ENCODE data around the gene C20orf204. TPM values are rescaled to one million over a fixed set of nuclear protein-coding genes. Genes with fewer than 3 reads are reported as not detected.

C20orf204 gene
- total and polyA plus RNA-seq, 9 of the 15 experiments (the other 6 are each of a cell fraction or from before 2014, with no cell fraction given), result 0.11 to 1.1 (median 0.36) TPM; not detected in 2

DNA sequence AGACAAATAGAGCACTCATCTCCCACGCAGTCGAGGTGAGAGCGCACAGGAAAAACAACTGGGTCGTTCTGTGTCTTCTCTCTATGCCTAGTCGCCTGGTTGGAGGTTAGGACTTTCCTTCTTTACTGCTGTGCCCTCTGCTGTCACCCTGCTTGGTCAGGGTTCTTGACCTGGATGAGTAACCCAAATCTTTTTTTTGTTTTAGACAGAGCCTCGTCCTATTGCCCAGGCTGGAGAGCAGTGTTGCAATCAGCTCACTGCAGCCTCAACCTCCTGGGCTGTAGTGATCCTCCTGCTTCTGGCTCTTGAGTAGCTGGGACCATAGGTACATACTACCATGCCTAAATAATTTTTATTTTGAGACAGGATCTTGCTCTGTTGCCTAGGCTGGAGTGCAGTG, 30.6 kb upstream of the C20orf204 start:
- no TSS peak for BruUV-seq (replicated peaks)
- ATAC-seq, result no peak
- TF ChIP-seq ZNF274 (IDR thresholded peaks at IDR 0.05; ENCODE audit: borderline replicate concordance, low read depth, low read length) (no peak), DIDO1 (tag; IDR thresholded peaks at IDR 0.05; ENCODE audit: low read depth) (no peak), FUS (optimal IDR thresholded peaks at IDR 0.05; ENCODE audit: low read depth, low read length) (no peak), ZEB2 (IDR thresholded peaks at IDR 0.05) (no peak), ESRRB (CRISPR knock-in tag; IDR thresholded peaks at IDR 0.05; ENCODE audit: borderline replicate concordance) (no peak), KHSRP (IDR thresholded peaks at IDR 0.05) (no peak)

DNA sequence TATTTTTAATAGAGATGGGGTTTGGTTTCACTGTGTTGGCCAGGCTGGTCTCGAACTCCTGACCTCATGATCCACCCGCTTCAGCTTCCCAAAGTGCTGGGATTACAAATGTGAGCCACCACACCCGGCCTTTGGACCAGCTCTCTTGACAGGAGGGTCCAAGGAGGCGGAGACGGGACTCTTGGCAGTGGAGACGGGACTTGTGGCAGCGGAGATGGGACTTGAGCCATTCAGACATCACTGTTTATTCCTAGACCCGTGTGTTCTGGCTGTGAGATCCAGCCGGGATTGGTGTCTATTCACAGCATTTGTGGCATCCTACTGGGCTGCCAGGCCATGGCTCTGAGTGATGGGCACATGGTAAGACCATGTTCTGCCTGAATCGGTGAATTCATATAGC, 29.5 kb upstream of the C20orf204 start:
- CTCF ChIA-PET (ENCODE audit: low intra/inter-chr PET ratio), result no interaction called here
- H3K9me3 ChIP-seq (replicated peaks; ENCODE audit: control insufficient read depth, insufficient read depth, low read depth, low read length), result peaks cover 6% of the 10 kb centered on the region
- BruUV-seq (replicated peaks), result no TSS peak
- FAIRE-seq, result no peak
- H3K27me3 ChIP-seq (ENCODE audit: control insufficient read depth in 2 of 2, insufficient read depth in 2 of 2, low read length in 2 of 2), result no peaks in the 10 kb centered on the region
- H3K4me3 ChIP-seq, result no peak overlapping the region
- DNase-seq (ENCODE audit: extremely low read depth in 1 of 4, low spot score in 3 of 4), result no peak
- in situ Hi-C loops (cut with MboI), result no loop called here
- no peak for ATAC-seq
- H3K4me1 ChIP-seq (replicated peaks in 1 of 2; ENCODE audit: control insufficient read depth in 2 of 2, insufficient read depth in 2 of 2, low read length in 2 of 2), result no peaks in the 10 kb centered on the region
- no peak overlapping the region for H3K4me2 ChIP-seq (ENCODE audit: insufficient read depth, low read length)
- no peak overlapping the region for H3K9ac ChIP-seq (ENCODE audit: insufficient read depth in 1 of 2, low read depth in 2 of 2, low read length in 2 of 2)
- no peaks in the 10 kb centered on the region for H4K20me1 ChIP-seq (replicated peaks; ENCODE audit: control insufficient read depth, insufficient read depth, low read length)
- POLR2A ChIA-PET, result interaction anchor here (1.3 kb wide), 1 partner anchor 17 kb away, joined by 7 read pairs; no protein-coding TSS in a partner anchor
- H3K27ac ChIP-seq (ENCODE audit: extremely low read depth, low read depth, low read length), result no peak overlapping the region
- WGBS (ENCODE audit: insufficient coverage, low coverage, missing lambda C conversion rate), result 86% methylated on average over 9 of the region's 10 CpGs
- no peaks in the 10 kb centered on the region for H3K9me1 ChIP-seq (ENCODE audit: control insufficient read depth, insufficient read depth, low read length)
- H3K36me3 ChIP-seq (ENCODE audit: control insufficient read depth, insufficient read depth, low read length), result peaks cover 81% of the 10 kb centered on the region
- no peak overlapping the region for H2AFZ ChIP-seq (ENCODE audit: low read depth, low read length)
- H3K79me2 ChIP-seq (ENCODE audit: control insufficient read depth, insufficient read depth, low read length), result peaks cover 3% of the 10 kb centered on the region; the same call in 1 of the 3 replicates
- intact Hi-C loops (cut with micrococcal nuclease), result no loop called here
- TF ChIP-seq, protein P1, sequence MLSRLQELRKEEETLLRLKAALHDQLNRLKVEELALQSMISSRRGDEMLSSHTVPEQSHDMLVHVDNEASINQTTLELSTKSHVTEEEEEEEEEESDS (CRISPR knock-in tag; IDR thresholded peaks at IDR 0.05), result no peak
- TF ChIP-seq, protein P2, sequence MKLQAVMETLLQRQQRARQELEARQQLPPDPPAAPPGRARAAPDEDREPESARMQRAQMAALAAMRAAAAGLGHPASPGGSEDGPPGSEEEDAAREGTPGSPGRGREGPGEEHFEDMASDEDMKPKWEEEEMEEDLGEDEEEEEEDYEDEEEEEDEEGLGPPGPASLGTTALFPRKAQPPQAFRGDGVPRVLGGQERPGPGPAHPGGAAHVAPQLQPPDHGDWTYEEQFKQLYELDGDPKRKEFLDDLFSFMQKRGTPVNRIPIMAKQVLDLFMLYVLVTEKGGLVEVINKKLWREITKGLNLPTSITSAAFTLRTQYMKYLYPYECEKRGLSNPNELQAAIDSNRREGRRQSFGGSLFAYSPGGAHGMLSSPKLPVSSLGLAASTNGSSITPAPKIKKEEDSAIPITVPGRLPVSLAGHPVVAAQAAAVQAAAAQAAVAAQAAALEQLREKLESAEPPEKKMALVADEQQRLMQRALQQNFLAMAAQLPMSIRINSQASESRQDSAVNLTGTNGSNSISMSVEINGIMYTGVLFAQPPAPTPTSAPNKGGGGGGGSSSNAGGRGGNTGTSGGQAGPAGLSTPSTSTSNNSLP (IDR thresholded peaks at IDR 0.05; ENCODE audit: borderline replicate concordance, low read depth, low read length), result no peak
- TF ChIP-seq, protein P3, sequence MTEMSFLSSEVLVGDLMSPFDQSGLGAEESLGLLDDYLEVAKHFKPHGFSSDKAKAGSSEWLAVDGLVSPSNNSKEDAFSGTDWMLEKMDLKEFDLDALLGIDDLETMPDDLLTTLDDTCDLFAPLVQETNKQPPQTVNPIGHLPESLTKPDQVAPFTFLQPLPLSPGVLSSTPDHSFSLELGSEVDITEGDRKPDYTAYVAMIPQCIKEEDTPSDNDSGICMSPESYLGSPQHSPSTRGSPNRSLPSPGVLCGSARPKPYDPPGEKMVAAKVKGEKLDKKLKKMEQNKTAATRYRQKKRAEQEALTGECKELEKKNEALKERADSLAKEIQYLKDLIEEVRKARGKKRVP (CRISPR knock-in tag; IDR thresholded peaks at IDR 0.05), result no peak
- TF ChIP-seq SMAD2 (IDR thresholded peaks at IDR 0.05; ENCODE audit: low read depth, low read length), result no peak
- no peak for TF ChIP-seq ETS2 (tag; IDR thresholded peaks at IDR 0.05; ENCODE audit: borderline replicate concordance, poor library complexity, severe bottlenecking)
- no peak for TF ChIP-seq XRCC5 (IDR thresholded peaks at IDR 0.05; ENCODE audit: low read depth, low read length)

More for the DNA sequence above, 30.6 kb upstream of the C20orf204 start:
- intact Hi-C loops (cut with micrococcal nuclease) (no loop called here), in situ Hi-C loops (cut with MboI) (no loop called here)
- no peaks in the 10 kb centered on the region for H3K4me1 ChIP-seq (replicated peaks in 1 of 2; ENCODE audit: control insufficient read depth in 2 of 2, insufficient read depth in 2 of 2, low read length in 2 of 2)
- WGBS (ENCODE audit: insufficient coverage, low coverage, missing lambda C conversion rate), result 88% methylated on average over 6 of the region's 6 CpGs
- FAIRE-seq (no peak), DNase-seq (ENCODE audit: extremely low read depth in 1 of 4, low spot score in 3 of 4) (no peak)
- no peak overlapping the region for H3K27ac ChIP-seq (ENCODE audit: extremely low read depth, low read depth, low read length)
- no peak overlapping the region for H3K4me2 ChIP-seq (ENCODE audit: insufficient read depth, low read length)
- H3K27me3 ChIP-seq (ENCODE audit: control insufficient read depth in 2 of 2, insufficient read depth in 2 of 2, low read length in 2 of 2), result no peaks in the 10 kb centered on the region
- no peaks in the 10 kb centered on the region for H3K9me1 ChIP-seq (ENCODE audit: control insufficient read depth, insufficient read depth, low read length)
- H3K79me2 ChIP-seq (ENCODE audit: control insufficient read depth, insufficient read depth, low read length), result peaks cover 3% of the 10 kb centered on the region; the same call in 1 of the 3 replicates
- ChIA-PET CTCF (ENCODE audit: low intra/inter-chr PET ratio) (interaction anchor here (0.5 kb wide), 1 partner anchor 26 kb away, joined by 4 read pairs; the partner anchor contains the start of gene SAMD10), POLR2A (interaction anchor here (0.6 to 1.3 kb wide), 2 partner anchors 31 to 83 kb away, joined by 3 read pairs; no protein-coding TSS in a partner anchor)
- H2AFZ ChIP-seq (ENCODE audit: low read depth, low read length), result no peak overlapping the region
- no peaks in the 10 kb centered on the region for H4K20me1 ChIP-seq (replicated peaks; ENCODE audit: control insufficient read depth, insufficient read depth, low read length)
- H3K4me3 ChIP-seq, result no peak overlapping the region
- no peak overlapping the region for H3K9ac ChIP-seq (ENCODE audit: insufficient read depth in 1 of 2, low read depth in 2 of 2, low read length in 2 of 2)
- peaks cover 6% of the 10 kb centered on the region for H3K9me3 ChIP-seq (replicated peaks; ENCODE audit: control insufficient read depth, insufficient read depth, low read depth, low read length)
- H3K36me3 ChIP-seq (ENCODE audit: control insufficient read depth, insufficient read depth, low read length), result peaks cover 78% of the 10 kb centered on the region
